Endothelial cell of umbilical vein (primary cell): ENCODE measurements around the gene ZDHHC23. TPM values are rescaled to one million over a fixed set of nuclear protein-coding genes. Genes with fewer than 3 reads are reported as not detected.

ENCODE experiments used
- BruUV-seq: library from RNA; stranded (reverse); fragments of 400-500 nt; replicated peaks from 2 replicates; lab custom pipeline; 2021; lab: Mats Ljungman, UMichigan
- CTCF ChIA-PET: fragments of 300-600, 350-600 bp; sonication (Branson Sonifier 250); formaldehyde crosslinking; loops from one replicate; lab custom pipeline; 2021; ENCODE audit warnings: antibody characterized with exemption, inconsistent platforms; lab: Charles Lee
- POLR2A ChIA-PET: fragments of 300-600, 350-600 bp; sonication (Branson Sonifier 250); formaldehyde crosslinking; loops from one replicate; lab custom pipeline; 2021; ENCODE audit warnings: antibody characterized with exemption, inconsistent platforms; lab: Charles Lee
- DNase-seq: peaks from one replicate; pipeline ENCODE4 v3.0.0-alpha.2; 2011; ENCODE audit warnings: low read depth, low spot score
- FAIRE-seq: peaks from 2 replicates; lab custom pipeline; 2011; peaks lifted over from hg19 to GRCh38; lab: Jason Lieb, UNC
- H2AFZ ChIP-seq: 2 replicates; pipeline ENCODE4 v1.6.0; 2012; ENCODE audit warnings: low read depth, low read length, control low read depth, inconsistent platforms
- H3K27ac ChIP-seq: 2 replicates; pipeline ENCODE4 v1.5.1; 2011; ENCODE audit warnings: low read depth, mild to moderate bottlenecking, control low read depth, low read length, moderate library complexity; ENCODE audit not compliant: insufficient read depth
- H3K27me3 ChIP-seq, 2 experiments: 2 replicates each; pipeline versions ENCODE4 v1.6.0 to v1.6.1; 2011; ENCODE audit warnings: low read length in 2 of 2, mixed read lengths in 1 of 2; ENCODE audit not compliant: control insufficient read depth in 2 of 2, insufficient read depth in 2 of 2
- H3K36me3 ChIP-seq, 2 experiments: 2 replicates in 1 of 2; 3 replicates in 1 of 2; pipeline ENCODE4 v1.5.1; 2011; ENCODE audit warnings: low read length in 2 of 2, mild to moderate bottlenecking in 1 of 2, moderate library complexity in 1 of 2; ENCODE audit not compliant: control insufficient read depth in 2 of 2, insufficient read depth in 2 of 2; ENCODE audit errors: extremely low read depth in 1 of 2
- H3K4me1 ChIP-seq: 3 replicates; pipeline ENCODE4 v1.5.1; 2011; ENCODE audit warnings: mild to moderate bottlenecking, low read length; ENCODE audit not compliant: control insufficient read depth, insufficient read depth; ENCODE audit errors: extremely low read depth
- H3K4me2 ChIP-seq: 2 replicates; pipeline ENCODE4 v1.6.1; 2011; ENCODE audit warnings: low read length, control low read depth, mixed read lengths; ENCODE audit not compliant: insufficient read depth
- H3K4me3 ChIP-seq, 3 experiments: fragments of 200-600 bp in 1 of 3; sonication (generic), shearing (Covaris generic) in 1 of 3; replicated peaks in 1 of 3; 2 replicates each; pipeline ENCODE4 v1.5.1; 2011 to 2016; ENCODE audit warnings: control low read depth in 3 of 3, low read length in 3 of 3, mild to moderate bottlenecking in 2 of 3, inconsistent platforms in 1 of 3, low read depth in 1 of 3, moderate library complexity in 1 of 3; ENCODE audit not compliant: insufficient read depth in 1 of 3
- H3K79me2 ChIP-seq: 2 replicates; pipeline ENCODE4 v1.6.0; 2012; ENCODE audit warnings: low read length, inconsistent platforms; ENCODE audit not compliant: control insufficient read depth, insufficient read depth
- H3K9ac ChIP-seq: replicated peaks from 2 replicates; pipeline ENCODE3; 2011; ENCODE audit warnings: low read length, control low read depth; ENCODE audit not compliant: insufficient read depth; ENCODE audit errors: extremely low read depth
- H3K9me1 ChIP-seq: replicated peaks from 3 replicates; pipeline ENCODE4 v1.6.0; 2011; ENCODE audit warnings: mild to moderate bottlenecking, low read length; ENCODE audit not compliant: control insufficient read depth, insufficient read depth; ENCODE audit errors: extremely low read depth
- H3K9me3 ChIP-seq: replicated peaks from 2 replicates; pipeline ENCODE4 v1.5.1; 2012; ENCODE audit warnings: low read length, inconsistent platforms; ENCODE audit not compliant: control insufficient read depth, insufficient read depth
- H4K20me1 ChIP-seq: replicated peaks from 2 replicates; pipeline ENCODE3; 2011; ENCODE audit warnings: mild to moderate bottlenecking, low read length; ENCODE audit not compliant: control insufficient read depth, insufficient read depth; ENCODE audit errors: extremely low read depth
- EZH2 ChIP-seq: IDR thresholded peaks from 2 replicates; pipeline ENCODE4 v1.6.1; 2012; ENCODE audit warnings: borderline replicate concordance, low read depth, mild to moderate bottlenecking, moderate library complexity, low read length, inconsistent platforms; ENCODE audit not compliant: severe bottlenecking
- FOS ChIP-seq: IDR thresholded peaks from 2 replicates; pipeline ENCODE4 v1.6.1; 2011; ENCODE audit warnings: mild to moderate bottlenecking, low read length, moderate library complexity, borderline replicate concordance; ENCODE audit not compliant: insufficient read depth
- GATA2 ChIP-seq: IDR thresholded peaks from 2 replicates; pipeline ENCODE4 v1.7.0; 2011; ENCODE audit warnings: low read depth, mild to moderate bottlenecking, moderate library complexity, mixed read lengths, low read length; ENCODE audit not compliant: insufficient read length, insufficient read depth
- JUN ChIP-seq: IDR thresholded peaks from 2 replicates; pipeline ENCODE4 v1.6.1; 2011; ENCODE audit warnings: borderline replicate concordance, low read depth; ENCODE audit not compliant: insufficient read length, insufficient read depth
- MYC ChIP-seq: IDR thresholded peaks from one replicate; pipeline ENCODE4 v1.6.1; 2011; ENCODE audit warnings: mild to moderate bottlenecking, low read depth, low read length
- POLR2A ChIP-seq: IDR thresholded peaks from 2 replicates; pipeline ENCODE4 v1.6.1; 2012; ENCODE audit warnings: low read depth, mild to moderate bottlenecking, control low read depth, low read length
- POLR2AphosphoS5 ChIP-seq: IDR thresholded peaks from 2 replicates; pipeline ENCODE4 v1.6.1; 2012; ENCODE audit warnings: low read depth, mild to moderate bottlenecking, control low read depth, low read length, moderate library complexity; ENCODE audit not compliant: insufficient read depth
- dilution Hi-C: fragments of 300-500 bp; cut with MboI; formaldehyde crosslinking; loops from one replicate; pipeline ENCODE4 v1.15.0; 2019; ENCODE audit warnings: low sequenced_read_pairs; ENCODE audit not compliant: extremely low pct_ligation_motif_present
- intact Hi-C: fragments of 100-400 bp; cut with micrococcal nuclease; formaldehyde crosslinking; loops from one replicate; pipeline ENCODE4 v1.10.0; 2022
- polyA plus RNA-seq, 4 experiments: library from polyadenylated mRNA; depleted of rRNA in 3 of 4; stranded (reverse) in 3 of 4; unstranded in 1 of 4; fragments of >200 nt; gene quantifications; 2 replicates each; pipeline versions ENCODE4 v1.2.1 to v1.2.3, GENCODE V29; 2011 to 2012; ENCODE audit warnings: missing spikeins in 1 of 4
- total RNA-seq: library from RNA; stranded (reverse); gene quantifications from 2 replicates; pipeline ENCODE4 v1.2.3, GENCODE V29; 2021
- TF ChIP-seq, protein P1 (sequence below): IDR thresholded peaks from 2 replicates; pipeline ENCODE4 v1.6.1; 2011; ENCODE audit not compliant: insufficient read depth, insufficient read length
- TF ChIP-seq, protein P2 (sequence below), 2 donors: IDR thresholded peaks; 1 replicate in 1 of 2; 2 replicates in 1 of 2; pipeline ENCODE4 v1.5.1; 2011; ENCODE audit warnings: low read length in 2 of 2, mild to moderate bottlenecking in 2 of 2, moderate library complexity in 2 of 2, control low read depth in 1 of 2, inconsistent platforms in 1 of 2, low read depth in 1 of 2; ENCODE audit not compliant: insufficient read depth in 1 of 2; ENCODE audit errors: extremely low read depth in 1 of 2

ZDHHC23 gene
- total and polyA plus RNA-seq, 2 donors (not counting 3 experiments of a cell fraction or from before 2014, with no cell fraction given): 0.99 to 3.2 TPM

DNA sequence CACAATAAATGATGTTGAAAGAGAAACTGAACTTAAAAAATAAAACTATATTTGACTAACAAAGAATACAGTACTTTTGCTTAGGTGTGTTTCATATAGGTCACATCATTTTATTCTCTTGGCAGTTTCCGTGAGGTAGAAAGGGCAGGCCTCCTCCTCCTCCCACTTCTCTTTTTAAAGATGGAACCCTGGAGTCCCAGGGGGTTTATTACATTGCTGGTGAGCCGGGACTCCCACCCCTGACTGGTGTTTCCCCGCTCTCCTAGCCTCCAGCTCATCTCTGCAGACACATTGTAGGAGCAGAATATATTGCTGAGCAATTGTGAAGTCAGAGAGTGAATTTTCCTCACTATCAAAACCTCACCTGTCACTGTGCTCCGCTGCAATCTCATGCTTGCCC is 30.0 kb downstream of the ZDHHC23 start:
- Histone ChIP-seq H3K9me3 (no peaks in the 10 kb centered on the region), H3K4me1 (no peaks in the 10 kb centered on the region), H3K4me3 (no peak overlapping the region), H3K9me1 (no peaks in the 10 kb centered on the region), H3K4me2 (no peak overlapping the region), H3K36me3 (no peaks in the 10 kb centered on the region), H3K9ac (no peak overlapping the region), H3K79me2 (no peaks in the 10 kb centered on the region), H3K27ac (no peak overlapping the region), H4K20me1 (no peaks in the 10 kb centered on the region), H2AFZ (no peak overlapping the region), H3K27me3 (no peaks in the 10 kb centered on the region)
- ChIA-PET CTCF (interaction anchor here (0.6 kb wide), 1 partner anchor 29 kb away, joined by 3 read pairs; no protein-coding TSS in a partner anchor), POLR2A (no interaction called here)
- no peak for DNase-seq
- dilution Hi-C loops (no loop called here), intact Hi-C loops (no loop called here)
- FAIRE-seq: no peak
- no TSS peak for BruUV-seq
- TF ChIP-seq JUN: no peak
- no peak for TF ChIP-seq MYC
- no peak for TF ChIP-seq GATA2
- TF ChIP-seq POLR2A: no peak
- TF ChIP-seq, protein P1, sequence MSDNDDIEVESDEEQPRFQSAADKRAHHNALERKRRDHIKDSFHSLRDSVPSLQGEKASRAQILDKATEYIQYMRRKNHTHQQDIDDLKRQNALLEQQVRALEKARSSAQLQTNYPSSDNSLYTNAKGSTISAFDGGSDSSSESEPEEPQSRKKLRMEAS: no peak
- TF ChIP-seq, protein P2, sequence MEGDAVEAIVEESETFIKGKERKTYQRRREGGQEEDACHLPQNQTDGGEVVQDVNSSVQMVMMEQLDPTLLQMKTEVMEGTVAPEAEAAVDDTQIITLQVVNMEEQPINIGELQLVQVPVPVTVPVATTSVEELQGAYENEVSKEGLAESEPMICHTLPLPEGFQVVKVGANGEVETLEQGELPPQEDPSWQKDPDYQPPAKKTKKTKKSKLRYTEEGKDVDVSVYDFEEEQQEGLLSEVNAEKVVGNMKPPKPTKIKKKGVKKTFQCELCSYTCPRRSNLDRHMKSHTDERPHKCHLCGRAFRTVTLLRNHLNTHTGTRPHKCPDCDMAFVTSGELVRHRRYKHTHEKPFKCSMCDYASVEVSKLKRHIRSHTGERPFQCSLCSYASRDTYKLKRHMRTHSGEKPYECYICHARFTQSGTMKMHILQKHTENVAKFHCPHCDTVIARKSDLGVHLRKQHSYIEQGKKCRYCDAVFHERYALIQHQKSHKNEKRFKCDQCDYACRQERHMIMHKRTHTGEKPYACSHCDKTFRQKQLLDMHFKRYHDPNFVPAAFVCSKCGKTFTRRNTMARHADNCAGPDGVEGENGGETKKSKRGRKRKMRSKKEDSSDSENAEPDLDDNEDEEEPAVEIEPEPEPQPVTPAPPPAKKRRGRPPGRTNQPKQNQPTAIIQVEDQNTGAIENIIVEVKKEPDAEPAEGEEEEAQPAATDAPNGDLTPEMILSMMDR (IDR thresholded peaks at IDR 0.05; ENCODE audit: extremely low read depth in 1 of 2, insufficient read depth in 1 of 2, low read depth in 1 of 2, low read length in 2 of 2): no peak
- TF ChIP-seq POLR2AphosphoS5: no peak
- no peak for TF ChIP-seq EZH2
- no peak for TF ChIP-seq FOS
